GM23248 (cell line): ENCODE results near the gene ZNF646. TPM values are rescaled to one million over a fixed set of nuclear protein-coding genes. Genes with fewer than 3 reads are reported as not detected.

Experiments used
- DNase-seq: peaks from one replicate; pipeline ENCODE4 v3.0.0-alpha.2; 2015
- H2AFZ ChIP-seq: fragments of 200-600 bp; sonication (generic); 2 replicates; pipeline ENCODE4 v1.6.1; 2016; ENCODE audit warnings: antibody characterized with exemption
- H3F3A ChIP-seq: fragments of 200-600 bp; sonication (generic); 2 replicates; pipeline ENCODE4 v1.6.1; 2016; ENCODE audit warnings: mild to moderate bottlenecking, antibody characterized with exemption, mixed run types; ENCODE audit not compliant: insufficient read depth
- H3K27ac ChIP-seq: fragments of 200-600 bp; sonication (generic); 2 replicates; pipeline ENCODE4 v1.5.1; 2016; ENCODE audit warnings: mild to moderate bottlenecking
- H3K27me3 ChIP-seq: fragments of 200-600 bp; sonication (generic); replicated peaks from 2 replicates; pipeline ENCODE4 v1.6.1; 2016; ENCODE audit warnings: mild to moderate bottlenecking; ENCODE audit not compliant: insufficient read depth
- H3K36me3 ChIP-seq: fragments of 200-600 bp; sonication (generic); 2 replicates; pipeline ENCODE4 v1.6.1; 2016; ENCODE audit warnings: low read depth, mild to moderate bottlenecking
- H3K4me1 ChIP-seq: fragments of 200-600 bp; sonication (generic); 2 replicates; pipeline ENCODE4 v1.6.1; 2016; ENCODE audit warnings: mild to moderate bottlenecking; ENCODE audit not compliant: insufficient read depth
- H3K4me2 ChIP-seq: fragments of 200-600 bp; sonication (generic); one replicate; pipeline ENCODE4 v1.6.1; 2016; ENCODE audit warnings: mild to moderate bottlenecking; ENCODE audit not compliant: unreplicated experiment
- H3K4me3 ChIP-seq: fragments of 200-600 bp; sonication (generic); 2 replicates; pipeline ENCODE4 v1.5.1; 2016; ENCODE audit warnings: mild to moderate bottlenecking
- H3K79me2 ChIP-seq: fragments of 200-600 bp; sonication (generic); 2 replicates; pipeline ENCODE4 v1.6.1; 2016; ENCODE audit warnings: mild to moderate bottlenecking; ENCODE audit not compliant: insufficient read depth
- H3K9ac ChIP-seq: fragments of 200-600 bp; sonication (generic); 2 replicates; pipeline ENCODE4 v1.6.1; 2016; ENCODE audit warnings: mild to moderate bottlenecking
- H3K9me2 ChIP-seq: fragments of 200-600 bp; sonication (generic); 2 replicates; pipeline ENCODE4 v1.6.1; 2016; ENCODE audit warnings: mixed run types, mild to moderate bottlenecking, moderate library complexity; ENCODE audit not compliant: insufficient read depth
- H3K9me3 ChIP-seq: fragments of 200-600 bp; sonication (generic); one replicate; pipeline ENCODE4 v1.6.1; 2017; ENCODE audit warnings: low read depth
- H4K20me1 ChIP-seq: fragments of 200-600 bp; sonication (generic); 2 replicates; pipeline ENCODE4 v1.6.0; 2016; ENCODE audit not compliant: insufficient read depth
- EZH2 ChIP-seq: fragments of 200-600 bp; sonication (generic); IDR thresholded peaks from 2 replicates; pipeline ENCODE4 v1.6.1; 2018; ENCODE audit warnings: antibody characterized with exemption, mild to moderate bottlenecking; ENCODE audit not compliant: insufficient read depth, poor library complexity, severe bottlenecking
- EZH2phosphoT487 ChIP-seq: fragments of 200-600 bp; sonication (generic); IDR thresholded peaks from 2 replicates; pipeline ENCODE4 v1.6.1; 2018; ENCODE audit warnings: antibody characterized with exemption, moderate library complexity, mild to moderate bottlenecking, low read depth; ENCODE audit not compliant: insufficient read depth
- WGBS, 2 experiments: methylation state at CpG; one replicate each; pipeline ENCODE4 v1.1.6; 2015 to 2017; ENCODE audit warnings: low lambda C conversion rate in 2 of 2, low coverage in 1 of 2; ENCODE audit errors: missing lambda C conversion rate in 2 of 2; 5-methylcytosine and 5-hydroxymethylcytosine counted together
- in situ Hi-C: fragments of 300-500 bp; cut with MboI; formaldehyde crosslinking; loops from 2 replicates; pipeline ENCODE4 v1.15.0; 2020
- polyA plus RNA-seq: library from polyadenylated mRNA; unstranded; fragments of >200 nt; fragmentation: Nextera tagmentation; extraction: Ambion mirVana; gene quantifications from 2 replicates; pipeline ENCODE4 v1.2.1, GENCODE V29; 2016
- total RNA-seq: library from RNA; depleted of rRNA; stranded (reverse); fragments of >200 nt; shearing (Covaris generic); gene quantifications from 2 replicates; pipeline ENCODE4 v1.2.3, GENCODE V29; 2014

ZNF646 gene
- total and polyA plus RNA-seq, 2 experiments from 2014 or later = 3.5 to 10.6 TPM

GRCh38 chr16:31084584-31085302 lies 10.5 kb downstream of the ZNF646 start:
- peaks cover 54% of the 10 kb centered on the region for H3K79me2 ChIP-seq
- no peak overlapping the region for H3K4me2 ChIP-seq
- H3K4me3 ChIP-seq = no peak overlapping the region
- no peak overlapping the region for H2AFZ ChIP-seq
- no peak overlapping the region for H3K27ac ChIP-seq
- H3K9me3 ChIP-seq = no peaks in the 10 kb centered on the region
- no peak for DNase-seq
- 0 out of 2 replicates have a peak, but pooled peaks cover 5% of the 10 kb centered on the region for H3K36me3 ChIP-seq
- no peak for TF ChIP-seq EZH2phosphoT487
- no peak for TF ChIP-seq EZH2
- H4K20me1 ChIP-seq = no peaks in the 10 kb centered on the region
- in situ Hi-C loops = no loop called here
- no peaks in the 10 kb centered on the region for H3K9me2 ChIP-seq
- H3K9ac ChIP-seq = no peak overlapping the region
- H3K27me3 ChIP-seq = no peaks in the 10 kb centered on the region
- 94 to 95% methylated on average over 15 to 16 of the region's 16 CpGs for WGBS, 2 experiments
- H3K4me1 ChIP-seq = no peaks in the 10 kb centered on the region
- no peaks in the 10 kb centered on the region for H3F3A ChIP-seq

GRCh38 chr16:31085411-31085810 lies 11.2 kb downstream of the ZNF646 start:
- Histone ChIP-seq H3K27me3 (no peaks in the 10 kb centered on the region), H3K9me2 (no peaks in the 10 kb centered on the region), H3K4me1 (peaks cover 3% of the 10 kb centered on the region), H3F3A (no peaks in the 10 kb centered on the region), H3K9ac (no peak overlapping the region), H3K4me2 (no peak overlapping the region), H4K20me1 (no peaks in the 10 kb centered on the region), H3K4me3 (no peak overlapping the region), H3K79me2 (peaks cover 54% of the 10 kb centered on the region), H2AFZ (no peak overlapping the region), H3K27ac (no peak overlapping the region), H3K36me3 (0 out of 2 replicates have a peak, but pooled peaks cover 5% of the 10 kb centered on the region), H3K9me3 (no peaks in the 10 kb centered on the region)
- in situ Hi-C loops = no loop called here
- TF ChIP-seq EZH2phosphoT487 (no peak), EZH2 (no peak)
- 61 to 66% methylated on average over 8 of the region's 8 CpGs for WGBS, 2 experiments
- DNase-seq = no peak

GRCh38 chr16:31085873-31086628 lies 11.8 kb downstream of the ZNF646 start:
- H3K4me2 ChIP-seq = no peak overlapping the region
- no peak for TF ChIP-seq EZH2phosphoT487
- TF ChIP-seq EZH2 = no peak
- H3K36me3 ChIP-seq = peaks cover 6% of the 10 kb centered on the region; the same call in 1 of the 2 replicates
- no peak overlapping the region for H3K9ac ChIP-seq
- DNase-seq = no peak
- H4K20me1 ChIP-seq = no peaks in the 10 kb centered on the region
- in situ Hi-C loops = no loop called here
- no peak overlapping the region for H3K4me3 ChIP-seq
- no peak overlapping the region for H2AFZ ChIP-seq
- peaks cover 10% of the 10 kb centered on the region for H3K4me1 ChIP-seq
- no peaks in the 10 kb centered on the region for H3K9me3 ChIP-seq
- H3K79me2 ChIP-seq = peaks cover 54% of the 10 kb centered on the region
- no peaks in the 10 kb centered on the region for H3K27me3 ChIP-seq
- no peak overlapping the region for H3K27ac ChIP-seq
- WGBS, 2 experiments = 92% methylated on average over 18 of the region's 18 CpGs
- peaks cover 4% of the 10 kb centered on the region for H3F3A ChIP-seq
- H3K9me2 ChIP-seq = no peaks in the 10 kb centered on the region

- Histone ChIP-seq H3K9me2 (no peaks in the 10 kb centered on the region), H3K4me3 (no peak overlapping the region), H3K27ac (no peak overlapping the region), H3F3A (peaks cover 9% of the 10 kb centered on the region), H2AFZ (no peak overlapping the region), H3K9ac (no peak overlapping the region), H3K79me2 (peaks cover 59% of the 10 kb centered on the region), H3K27me3 (no peaks in the 10 kb centered on the region), H3K4me1 (peaks cover 15% of the 10 kb centered on the region), H3K4me2 (no peak overlapping the region), H3K9me3 (no peaks in the 10 kb centered on the region), H3K36me3 (peaks cover 11% of the 10 kb centered on the region; the same call in 1 of the 2 replicates), H4K20me1 (no peaks in the 10 kb centered on the region)
- in situ Hi-C loops = no loop called here
- WGBS, 2 experiments = 76 to 90% methylated on average over 4 to 6 of the region's 6 CpGs
- no peak for DNase-seq
- TF ChIP-seq EZH2 = no peak
- no peak for TF ChIP-seq EZH2phosphoT487
Measured at GRCh38 chr16:31086629-31086906, 12.3 kb downstream of the ZNF646 start.
